Ureter (tissue), 1 donor: ENCODE data around the gene ZC3HAV1. TPM values are rescaled to one million over a fixed set of nuclear protein-coding genes. Genes with fewer than 3 reads are reported as not detected.
"Not testable (repeated sequence)": the region's sequence is repeated elsewhere in the genome, so short reads cannot be mapped to it uniquely, and the experiment has no call there.

Source experiments
- DNase-seq: peaks from one replicate; pipeline ENCODE4 v3.0.0-alpha.2; 2020; ENCODE audit warnings: low spot score
- total RNA-seq: library from RNA; stranded (reverse); gene quantifications from one replicate; pipeline ENCODE4 v1.2.4, GENCODE V29; 2023
- donor health status: DM: yes; HTN: yes; CAD: no.

The ZC3HAV1 gene
- total RNA-seq, result 30.0 TPM

DNA sequence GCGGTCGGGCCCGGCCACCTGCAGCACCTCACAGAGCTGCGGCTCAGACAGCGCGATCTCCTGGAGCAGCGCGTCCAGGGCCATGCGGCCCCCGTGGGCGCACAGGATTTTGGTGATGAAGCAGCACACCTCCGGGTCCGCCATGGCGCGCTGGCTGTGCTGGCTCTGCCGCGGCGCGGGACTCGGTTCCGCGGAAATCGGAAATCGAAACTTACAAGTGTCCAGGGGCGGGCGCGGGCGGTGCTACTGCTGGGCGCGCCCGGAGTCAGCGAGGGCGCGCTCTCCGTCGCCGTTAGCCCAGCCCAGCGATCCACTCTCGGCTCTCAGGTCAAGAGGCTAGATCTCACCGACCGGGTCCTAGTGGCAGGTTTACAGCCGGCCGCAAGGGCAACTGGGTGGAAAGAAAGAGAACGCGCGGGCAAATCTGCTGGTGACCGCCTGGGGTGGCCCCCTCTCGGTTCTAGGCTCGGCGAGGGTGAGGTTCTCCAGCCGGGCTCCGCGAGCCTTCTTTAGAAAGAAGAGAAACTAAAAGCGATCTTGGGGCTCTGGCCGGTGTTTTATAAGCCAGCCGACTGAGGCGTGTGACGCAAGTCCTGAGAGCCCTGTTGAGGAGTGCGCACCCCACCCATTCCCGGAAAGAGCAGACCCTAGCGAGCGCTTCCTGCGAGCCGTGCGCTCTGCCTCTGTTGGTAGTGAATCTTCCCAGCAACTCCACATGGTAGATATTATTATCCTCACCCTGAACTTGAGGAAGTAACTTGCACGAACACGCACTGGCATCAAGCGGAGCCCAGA is at the start of gene ZC3HAV1:
ZC3HAV1 (minus strand) TSS at position 533 of the 795 bp plus-strand sequence; CDS start at position 144, 389 bp downstream.
- peak; percentile 90 for DNase-seq

DNA sequence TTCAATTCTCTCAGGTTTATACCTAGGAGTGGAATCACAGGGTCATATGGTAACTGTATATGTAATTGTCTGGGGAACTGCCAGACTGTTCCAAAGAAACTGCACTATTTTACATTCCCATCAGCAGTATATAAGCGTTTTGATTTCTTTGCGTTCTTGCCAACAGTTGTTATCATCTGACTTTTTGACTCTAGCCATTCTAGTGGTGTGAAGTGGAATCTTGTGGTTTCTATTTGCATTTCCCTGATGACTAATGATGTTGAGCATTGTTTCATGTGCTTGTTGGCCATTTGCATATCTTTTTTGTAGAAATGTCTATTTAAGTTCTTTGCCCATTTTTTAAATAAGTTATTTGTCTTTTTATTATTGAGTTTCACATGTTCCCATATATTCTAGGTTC is 44.3 kb upstream of the ZC3HAV1 start:
- no peak for DNase-seq

DNA sequence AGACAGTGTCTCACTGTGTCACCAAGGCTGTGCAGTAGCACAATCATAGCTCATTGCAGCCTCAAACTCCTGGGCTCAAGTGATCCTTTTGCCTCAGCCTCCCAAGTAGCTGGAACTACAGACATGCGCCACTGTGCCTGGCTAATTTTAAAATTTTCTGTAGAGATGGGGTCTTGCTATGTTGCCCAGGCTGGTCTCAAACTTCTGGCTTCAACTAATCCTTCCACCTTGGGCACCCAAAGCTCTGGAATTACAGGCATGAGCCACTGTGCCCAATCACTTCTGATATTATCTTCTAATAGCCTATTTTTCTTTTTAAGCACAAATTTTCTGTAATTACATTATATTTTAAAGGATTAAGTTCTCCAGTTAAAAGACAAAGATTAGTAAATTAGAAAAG is 42.6 kb upstream of the ZC3HAV1 start:
- DNase-seq, result no peak

DNA sequence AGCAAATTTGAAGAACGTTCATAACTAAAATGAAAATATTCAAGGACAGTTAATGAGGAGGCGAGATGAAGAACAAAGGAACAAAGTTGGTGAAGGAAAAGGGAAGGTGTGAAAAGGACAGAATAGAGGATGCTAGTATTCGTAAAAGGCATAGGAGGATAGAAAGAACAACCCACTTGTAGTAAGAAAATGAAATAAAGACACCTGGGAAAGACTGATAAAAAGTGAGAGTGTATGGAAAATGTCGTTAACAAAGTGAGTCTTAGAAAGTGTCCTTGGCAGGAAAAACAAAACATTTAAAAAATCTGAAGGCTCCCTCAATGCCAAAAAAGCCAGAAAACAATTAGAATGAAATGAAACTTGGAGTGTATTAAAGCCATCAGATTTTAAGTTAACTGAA is 29.6 kb upstream of the ZC3HAV1 start:
- DNase-seq, result no peak

DNA sequence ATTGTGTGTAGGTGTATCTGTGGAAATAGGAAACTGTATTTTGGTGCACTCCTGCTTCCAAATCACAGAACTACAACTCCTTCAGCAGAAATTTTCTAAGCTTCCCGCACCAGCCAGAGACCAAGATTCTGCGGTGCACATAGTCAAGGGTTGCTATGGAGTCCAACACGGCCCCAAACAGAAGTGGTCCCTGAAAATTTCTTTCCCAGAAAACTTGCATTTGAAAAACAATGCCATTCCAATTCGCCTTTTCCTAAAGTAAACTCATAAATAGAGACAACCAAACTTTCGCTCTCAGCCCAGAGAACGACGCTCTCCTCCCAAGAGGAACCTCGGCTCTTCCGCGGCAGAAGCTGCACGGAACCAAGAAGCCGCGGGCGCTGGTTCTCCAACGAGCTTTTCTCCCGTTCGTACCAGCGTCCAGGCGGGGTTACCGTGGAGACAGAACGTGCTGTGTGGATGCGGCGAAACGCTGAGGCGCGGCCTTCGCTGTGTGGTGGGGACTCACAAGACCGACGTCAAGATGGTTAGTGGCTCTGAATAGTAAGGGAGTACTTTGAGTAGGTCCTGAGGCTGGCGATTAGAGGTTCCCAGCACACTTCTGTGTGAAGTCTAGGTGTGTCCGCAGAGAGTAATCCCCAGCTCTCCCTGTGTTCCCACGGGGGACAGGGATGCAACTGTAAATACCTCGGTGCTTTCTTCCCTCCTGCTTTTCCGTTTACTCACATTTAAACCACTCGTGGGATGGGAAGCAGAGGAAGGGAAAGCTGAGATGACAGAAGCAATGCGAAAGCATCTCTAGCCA is 24.0 kb upstream of the ZC3HAV1 start:
- DNase-seq, result peak; percentile 85

DNA sequence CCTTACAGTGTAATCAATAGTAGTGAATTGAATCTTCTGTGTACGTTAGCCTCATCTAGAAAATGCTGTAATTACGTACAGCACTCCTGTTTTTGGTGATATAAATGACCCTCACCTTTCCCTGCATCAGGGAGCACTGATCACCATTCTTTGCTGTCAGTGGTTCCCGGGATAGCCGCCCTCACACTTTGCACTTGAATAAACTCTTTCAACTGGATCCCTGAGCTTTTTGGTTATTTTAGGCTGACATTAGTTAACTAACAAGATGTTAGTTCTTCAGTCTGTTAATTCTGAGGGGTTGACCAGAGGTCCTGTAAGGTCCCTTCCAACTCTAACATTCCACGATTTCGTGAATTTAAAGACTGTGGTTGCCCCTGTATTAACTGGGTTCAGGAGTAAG is 23.4 kb upstream of the ZC3HAV1 start:
- no peak for DNase-seq

DNA sequence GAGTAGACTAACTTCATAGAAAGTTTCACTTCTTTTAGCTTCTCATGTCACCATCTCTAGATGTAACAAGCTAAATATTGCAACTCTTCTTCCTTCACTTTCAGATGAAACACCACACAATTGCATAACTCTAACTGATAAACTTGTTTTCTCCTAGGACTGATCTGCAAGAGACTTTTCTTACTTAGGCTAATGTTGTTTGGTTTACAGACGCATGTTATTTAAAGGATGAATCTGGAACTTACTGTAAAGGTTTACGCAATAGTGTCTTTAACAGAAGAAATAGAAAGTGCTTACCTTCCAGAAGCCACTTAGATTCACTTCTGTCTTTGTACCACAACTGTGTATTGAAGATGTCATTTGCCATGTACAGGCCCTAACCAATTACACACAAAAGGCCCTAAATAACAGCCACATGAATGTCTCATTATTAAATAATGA is 22.1 kb upstream of the ZC3HAV1 start:
- DNase-seq, result no peak

DNA sequence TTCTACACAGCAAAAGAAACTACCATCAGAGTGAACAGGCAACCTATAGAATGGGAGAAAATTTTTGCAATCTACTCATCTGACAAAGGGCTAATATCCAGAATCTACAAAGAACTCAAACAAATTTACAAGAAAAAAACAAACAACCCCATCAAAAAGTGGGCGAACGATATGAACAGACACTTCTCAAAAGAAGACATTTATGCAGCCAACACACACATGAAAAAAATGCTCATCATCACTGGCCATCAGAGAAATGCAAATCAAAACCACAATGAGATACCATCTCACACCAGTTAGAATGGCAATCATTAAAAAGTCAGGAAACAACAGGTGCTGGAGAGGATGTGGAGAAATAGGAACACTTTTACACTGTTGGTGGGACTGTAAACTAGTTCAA is 20.3 kb upstream of the ZC3HAV1 start:
- not testable (repeated sequence) for DNase-seq

DNA sequence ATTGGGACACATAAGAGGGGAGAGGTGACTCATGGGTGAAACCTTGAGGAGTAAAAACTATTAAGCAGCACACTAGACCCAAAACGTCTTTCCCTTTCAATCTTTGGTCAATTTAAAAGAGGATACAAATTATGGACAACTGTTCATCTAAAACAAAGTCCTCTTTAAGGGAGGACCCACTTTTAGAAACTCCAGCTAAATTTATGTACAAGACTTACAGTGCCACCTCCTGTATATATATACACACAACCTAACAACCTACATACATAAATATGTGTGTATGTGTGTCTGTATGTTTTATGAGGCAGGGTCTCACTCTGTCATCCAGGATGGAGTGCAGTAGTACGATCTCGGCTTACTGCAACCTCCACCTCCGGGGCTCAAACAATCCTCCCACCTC is 18.1 kb upstream of the ZC3HAV1 start:
- no peak for DNase-seq

DNA sequence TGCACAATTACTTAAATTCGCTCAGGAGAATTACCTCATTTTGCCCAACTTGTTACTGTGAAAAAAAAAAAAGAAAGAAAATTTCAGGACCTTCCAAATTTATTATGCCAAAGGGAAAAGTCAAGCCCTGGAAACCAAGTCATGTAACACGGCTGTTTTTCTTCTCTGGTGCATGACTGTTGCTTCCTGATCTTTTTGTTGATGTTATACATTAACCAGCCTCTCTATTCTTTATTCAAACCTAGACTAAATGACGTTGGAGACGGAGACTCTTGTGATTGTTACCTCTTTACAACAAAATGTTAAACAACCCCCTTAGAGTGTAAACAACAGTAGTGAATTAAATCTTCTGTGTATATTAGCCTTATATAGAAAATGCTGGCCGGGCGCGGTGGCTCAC is 16.1 kb upstream of the ZC3HAV1 start:
- DNase-seq, result no peak

DNA sequence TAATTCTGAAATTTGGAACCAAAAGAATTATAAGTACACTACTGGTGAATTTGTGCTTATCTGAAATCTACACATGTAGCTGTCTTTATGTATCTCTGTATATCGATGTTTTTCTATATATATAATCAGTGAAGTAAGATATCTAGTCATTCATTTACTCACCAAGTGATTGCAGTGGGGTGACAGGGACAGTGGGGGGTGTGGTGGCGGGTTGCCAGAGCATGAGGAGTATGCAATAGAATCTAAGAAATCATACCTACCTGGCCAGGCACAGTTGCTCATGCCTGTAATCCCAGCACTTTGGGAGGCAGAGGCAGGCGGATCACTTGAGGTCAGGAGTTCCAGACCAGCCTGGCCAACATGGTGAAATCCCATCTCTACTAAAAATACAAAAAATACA is 15.5 kb upstream of the ZC3HAV1 start:
- DNase-seq, result not testable (repeated sequence)

DNA sequence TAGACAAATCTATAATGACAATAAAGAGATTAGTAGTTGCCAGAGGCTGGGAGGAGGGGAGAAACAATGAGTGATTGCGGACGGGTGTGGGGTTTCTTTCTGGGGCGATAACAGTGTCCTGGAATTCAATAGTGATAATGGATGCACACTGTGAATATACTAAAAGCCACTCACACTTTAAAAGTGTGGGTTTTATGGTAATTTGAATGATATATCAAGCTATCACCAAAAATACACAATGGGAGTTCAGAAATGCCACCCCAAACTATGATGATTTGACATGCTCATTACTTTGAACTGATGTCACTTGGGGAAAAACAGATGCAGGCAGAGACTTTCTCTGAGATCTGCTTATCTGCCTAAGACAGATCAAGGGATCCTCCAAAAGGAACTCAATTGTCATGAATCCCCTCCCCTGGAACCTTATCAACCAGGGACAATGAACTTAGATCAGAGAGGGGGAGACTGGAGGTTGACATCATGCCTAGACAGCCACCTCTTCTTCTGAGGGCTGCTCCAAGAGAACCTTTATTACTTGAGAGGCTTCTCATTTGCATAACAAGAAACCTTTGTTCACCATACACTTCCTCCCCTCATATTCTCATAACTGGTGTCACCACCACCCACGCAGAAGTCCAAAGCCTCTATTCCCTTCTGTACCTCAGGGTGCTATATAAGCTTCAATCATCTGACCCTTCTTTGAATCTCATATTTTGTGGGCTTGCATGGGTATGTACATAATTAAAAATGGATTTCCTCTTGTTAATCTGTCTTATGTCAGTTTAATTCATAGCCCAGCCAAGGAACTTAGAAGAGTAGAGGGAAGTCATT is 14.8 kb upstream of the ZC3HAV1 start:
- DNase-seq, result no peak

DNA sequence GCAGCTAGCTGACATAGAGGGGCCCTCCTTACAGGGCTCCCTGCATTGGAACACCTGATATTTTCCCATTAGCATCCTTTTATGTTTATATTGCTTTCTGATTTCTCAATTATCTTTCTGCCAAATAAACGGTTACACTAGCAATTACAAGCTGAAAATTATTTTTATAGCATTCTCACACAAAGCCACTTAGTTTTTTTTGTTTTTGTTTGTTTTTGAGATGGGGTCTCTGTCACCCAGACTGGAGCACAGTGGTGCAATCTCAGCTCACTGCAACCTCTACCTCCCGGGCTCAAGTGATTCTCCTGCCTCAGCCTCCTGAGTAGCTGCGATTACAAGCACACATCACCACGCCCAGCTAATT is 9.9 kb upstream of the ZC3HAV1 start:
- DNase-seq, result no peak

DNA sequence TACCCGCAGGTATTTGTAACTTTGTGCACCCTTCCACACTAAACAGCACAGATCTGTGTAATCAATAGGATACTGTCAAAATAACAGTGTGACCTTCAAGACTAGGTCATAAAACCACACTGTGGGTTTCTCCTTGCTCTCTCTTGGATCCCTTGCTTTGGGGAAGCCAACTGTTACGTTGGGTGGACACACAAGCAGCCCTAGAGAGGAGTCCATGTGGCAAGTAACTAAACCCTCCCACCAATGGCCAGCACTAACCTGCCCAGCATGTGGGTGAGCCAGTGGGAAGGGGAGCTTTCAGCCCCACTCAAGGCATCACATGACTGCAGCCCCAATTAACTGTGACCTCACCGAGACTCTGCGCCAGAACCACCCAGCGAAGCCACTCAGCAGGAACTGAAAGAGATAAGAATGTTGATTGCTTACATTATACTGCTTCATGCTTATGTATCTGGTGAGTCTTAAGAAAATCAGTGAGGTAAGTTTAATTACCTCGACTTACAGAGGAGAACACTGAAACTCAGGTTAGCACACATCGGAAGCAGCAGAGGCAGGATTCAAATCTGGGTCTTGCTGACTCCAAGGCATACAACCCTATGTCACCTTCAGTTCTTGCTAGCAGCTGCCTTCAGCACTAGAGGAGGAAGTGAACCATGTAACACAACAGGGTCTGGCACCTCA is 9.4 kb upstream of the ZC3HAV1 start:
- DNase-seq, result no peak

DNA sequence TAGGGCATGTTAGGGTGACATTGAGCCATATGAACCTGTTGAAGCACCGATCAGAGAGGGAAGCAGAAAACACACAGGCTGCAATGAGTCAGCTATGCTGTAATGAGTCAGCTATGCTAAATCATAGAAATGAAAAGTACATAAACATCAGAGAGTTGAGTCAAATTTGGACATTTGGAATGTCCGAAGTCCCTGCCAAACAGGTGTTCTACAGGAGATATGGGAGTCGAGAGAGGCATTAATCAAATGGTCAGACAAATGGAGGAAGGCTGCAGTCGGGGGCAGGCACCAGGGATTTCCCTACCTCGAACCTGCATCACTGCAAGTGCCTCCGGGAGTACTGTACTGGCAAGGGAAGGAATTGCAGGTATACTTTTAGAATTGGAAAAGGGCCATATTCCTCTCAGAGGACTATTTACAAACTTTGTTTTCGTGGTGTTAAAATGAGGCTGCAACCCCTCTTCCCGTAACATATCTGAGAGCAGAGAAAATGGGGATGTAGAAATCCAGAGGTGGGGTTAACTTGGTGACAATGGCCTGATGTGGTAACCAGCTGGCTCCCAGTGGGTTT is 8.8 kb upstream of the ZC3HAV1 start:
- DNase-seq, result no peak

DNA sequence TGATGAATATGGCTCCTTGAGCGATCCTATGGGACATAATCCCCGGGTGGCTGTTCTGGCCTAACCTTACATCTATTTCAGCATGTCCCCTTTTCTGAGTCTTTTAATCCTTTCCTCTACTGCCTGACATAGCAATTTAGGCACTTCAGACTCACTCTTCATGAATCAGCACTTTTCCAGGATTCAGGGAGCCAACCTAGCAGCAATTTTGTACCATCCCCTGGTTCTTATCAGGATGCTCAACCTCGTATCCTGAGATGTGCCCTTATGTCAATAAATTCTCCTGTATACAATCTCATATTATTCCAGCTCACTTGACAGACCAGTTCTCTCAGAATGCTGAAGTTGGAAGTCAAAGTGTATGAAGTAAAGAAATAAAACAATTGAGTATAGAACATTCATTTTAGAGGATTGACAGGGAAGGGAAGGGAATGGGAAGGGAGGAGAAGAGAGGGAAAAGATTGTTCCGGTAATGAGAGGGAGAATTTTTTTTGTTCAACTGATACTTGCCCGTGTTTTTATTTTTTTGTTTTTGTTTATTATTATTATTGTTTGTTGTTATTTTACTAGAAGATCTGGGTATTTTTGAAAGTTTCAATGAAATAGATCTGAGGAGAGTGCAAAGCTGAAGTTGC is 8.2 kb upstream of the ZC3HAV1 start:
- DNase-seq, result no peak

DNA sequence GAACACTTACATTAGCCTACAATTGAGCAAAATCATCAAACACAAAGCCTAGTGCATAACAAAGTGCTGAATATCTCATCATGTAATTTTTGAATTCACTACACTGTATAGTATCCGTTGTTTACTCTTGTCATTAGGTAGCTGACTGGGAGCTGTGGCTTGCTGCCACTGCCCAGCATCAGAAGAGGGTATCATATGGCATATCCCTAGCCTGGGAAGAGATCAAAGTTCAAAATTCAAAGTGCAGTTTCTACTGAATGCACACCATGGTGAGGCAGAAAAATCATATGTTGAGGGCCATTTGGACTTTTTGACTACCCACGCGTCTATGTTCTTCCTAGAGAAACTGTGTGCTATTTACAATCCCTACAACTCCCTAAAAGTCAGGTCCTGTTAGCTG is 7.5 kb upstream of the ZC3HAV1 start:
- no peak for DNase-seq

DNA sequence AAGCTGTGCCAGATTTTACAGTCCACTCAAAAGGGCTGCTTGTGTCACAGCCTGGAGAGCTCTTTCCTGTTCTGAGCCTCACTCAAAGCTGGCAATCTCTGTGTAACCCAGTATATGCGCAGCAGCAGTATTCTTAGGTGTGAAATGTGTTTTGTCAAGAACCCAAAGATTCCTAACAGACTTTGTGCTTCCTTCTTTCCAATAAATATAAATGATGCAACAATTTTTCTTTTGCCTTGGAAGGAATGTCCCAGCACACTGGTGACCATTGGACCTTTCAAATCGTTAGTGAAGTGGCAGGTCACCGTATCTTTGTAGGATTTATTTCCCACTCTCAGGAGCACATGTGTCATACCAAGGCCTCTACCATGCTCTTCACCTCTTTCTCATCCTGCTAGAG is 5.6 kb upstream of the ZC3HAV1 start:
- DNase-seq, result no peak

DNA sequence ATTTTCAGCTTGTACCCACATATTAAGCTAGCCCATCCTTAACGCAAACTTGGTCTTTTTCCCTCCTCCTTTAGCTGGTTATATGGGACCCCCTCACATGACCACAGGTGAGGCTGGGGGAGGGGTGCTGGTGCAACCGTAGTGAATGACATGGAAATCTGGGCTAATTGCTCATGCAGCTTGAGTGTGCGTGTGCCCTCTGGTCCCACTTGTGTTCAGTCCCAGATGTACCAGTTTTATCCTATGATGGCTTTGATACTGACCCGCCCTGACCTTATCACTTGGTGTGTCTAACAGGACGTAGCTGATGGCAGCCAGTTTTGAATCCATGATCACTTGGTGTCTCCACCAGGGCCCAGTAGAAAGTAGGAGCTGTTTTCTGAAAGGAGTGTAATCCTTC is 5.1 kb upstream of the ZC3HAV1 start:
- DNase-seq, result no peak

DNA sequence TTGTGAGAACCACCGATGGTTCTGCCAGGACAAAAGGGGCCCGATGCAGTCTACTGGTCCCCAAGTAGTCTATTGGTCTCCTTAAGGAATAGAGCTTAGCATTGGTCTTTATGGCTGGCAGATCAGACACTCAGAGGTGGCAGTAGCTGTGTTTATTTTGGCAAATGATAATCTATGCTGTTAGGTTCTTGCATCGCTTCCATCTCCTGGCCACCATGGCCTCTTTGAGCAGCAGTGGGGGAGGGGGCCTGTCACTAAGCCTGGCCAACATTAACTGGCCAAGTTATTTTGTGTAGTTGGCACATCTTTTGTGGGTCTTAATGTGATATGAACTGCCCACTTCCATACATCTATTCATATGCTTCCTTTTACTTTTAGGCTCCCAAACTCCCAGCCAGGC is 4.5 kb upstream of the ZC3HAV1 start:
- no peak for DNase-seq

DNA sequence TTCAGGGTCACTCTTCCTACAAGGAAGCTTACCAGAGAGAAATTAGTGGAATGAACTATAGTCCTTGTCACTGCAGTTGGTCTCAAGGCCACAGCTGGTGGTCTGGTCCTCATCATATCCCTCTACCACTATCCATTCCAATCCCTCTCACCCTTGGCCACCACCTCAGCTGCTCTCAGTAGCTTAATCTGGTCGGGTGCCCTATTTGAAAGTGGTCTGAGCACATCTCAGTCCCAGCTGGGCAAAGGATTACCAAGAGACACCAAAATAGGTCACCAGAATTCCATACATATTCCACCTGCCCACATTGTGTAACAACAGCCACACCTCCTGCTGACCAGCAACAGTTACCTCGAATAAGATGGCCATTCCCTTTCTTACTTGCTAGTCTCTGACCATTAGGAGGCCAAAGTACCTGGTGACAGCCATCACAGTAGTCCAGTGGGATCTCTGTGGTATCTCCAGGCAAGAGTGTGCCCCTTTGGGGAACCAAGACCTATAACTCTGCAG is 3.3 kb upstream of the ZC3HAV1 start:
- DNase-seq, result no peak
